Kidney (tissue), 14 donors: ENCODE results near the gene CCL13. TPM values are rescaled to one million over a fixed set of nuclear protein-coding genes. Genes with fewer than 3 reads are reported as not detected.

Experiments used
- DNase-seq, 5 donors: peaks; one replicate each; pipeline ENCODE4 v3.0.0-alpha.2; 2013 to 2020
- FAIRE-seq: peaks from 2 replicates; lab custom pipeline; 2012; peaks lifted over from hg19 to GRCh38; lab: Jason Lieb, UNC
- H3K27ac ChIP-seq, 2 donors: one replicate each; pipeline ENCODE4 v1.7.0; 2013; ENCODE audit warnings: low read depth in 2 of 2, low read length in 2 of 2, inconsistent platforms in 1 of 2
- H3K27me3 ChIP-seq: one replicate; pipeline ENCODE4 v1.7.1; 2013; ENCODE audit warnings: low read length, inconsistent platforms; ENCODE audit not compliant: control insufficient read depth, insufficient read depth
- H3K36me3 ChIP-seq, 3 donors: one replicate each; pipeline versions ENCODE4 v1.7.0 to v1.7.1; 2013; ENCODE audit warnings: low read length in 3 of 3, control low read depth in 1 of 3, inconsistent platforms in 1 of 3; ENCODE audit not compliant: insufficient read depth in 3 of 3, control insufficient read depth in 2 of 3
- H3K4me1 ChIP-seq, 3 donors: one replicate each; pipeline versions ENCODE4 v1.7.0 to v1.7.1; 2013; ENCODE audit warnings: low read length in 3 of 3, inconsistent platforms in 1 of 3, low read depth in 1 of 3; ENCODE audit not compliant: control insufficient read depth in 2 of 3, insufficient read depth in 2 of 3
- H3K4me3 ChIP-seq, 3 donors: one replicate each; pipeline versions ENCODE4 v1.7.0 to v1.8.1; 2013; ENCODE audit warnings: low read length in 3 of 3, control low read depth in 1 of 3, inconsistent platforms in 1 of 3
- H3K9ac ChIP-seq, 3 donors: one replicate each; pipeline versions ENCODE4 v1.7.0 to v1.7.1; 2013; ENCODE audit warnings: low read length in 3 of 3, control low read depth in 1 of 3, inconsistent platforms in 1 of 3
- H3K9me3 ChIP-seq, 3 donors: one replicate each; pipeline versions ENCODE4 v1.7.0 to v1.7.1; 2013; ENCODE audit warnings: low read length in 3 of 3, control low read depth in 1 of 3, inconsistent platforms in 1 of 3; ENCODE audit not compliant: control insufficient read depth in 2 of 3, insufficient read depth in 1 of 3
- CTCF ChIP-seq: IDR thresholded peaks from 3 replicates; pipeline ENCODE4 v1.5.1; 2012; ENCODE audit warnings: mild to moderate bottlenecking, moderate library complexity, borderline replicate concordance; ENCODE audit not compliant: insufficient read depth; ENCODE audit errors: extremely low read depth
- intact Hi-C: fragments of 100-400 bp; cut with DNase I; formaldehyde crosslinking; loops from one replicate; pipeline ENCODE4 v1.11.1; 2022
- polyA plus RNA-seq: library from polyadenylated mRNA; stranded (reverse); fragments of 350-450 nt; fragmentation: Illumina TruSeq; extraction: RNeasy Lipid Tissue Mini Kit (QIAGEN cat#74804); gene quantifications from one replicate; pipeline ENCODE4 v1.2.3, GENCODE V29; 2014; ENCODE audit warnings: low read depth, low replicate concordance; ENCODE audit not compliant: insufficient read depth
- total RNA-seq: library from RNA; stranded (reverse); fragmentation: NEBNext Ultra II Directional; extraction: Animal tissue kit (Norgen Biotek cat#: 25700); gene quantifications from one replicate; pipeline ENCODE4 v1.2.1, GENCODE V29; 2021
- donor health status: control.
- donor health status: control.
- donor health status: control.
- donor health status: control.
- donor health status: control.
- donor health status: DM: yes; HTN: yes; CAD: no.
- donor health status: Normal renal cell carcinoma (clear cell type).

CCL13 gene
- total and polyA plus RNA-seq, 2 donors from 2014 or later: 1.1 TPM; not detected in 1

DNA sequence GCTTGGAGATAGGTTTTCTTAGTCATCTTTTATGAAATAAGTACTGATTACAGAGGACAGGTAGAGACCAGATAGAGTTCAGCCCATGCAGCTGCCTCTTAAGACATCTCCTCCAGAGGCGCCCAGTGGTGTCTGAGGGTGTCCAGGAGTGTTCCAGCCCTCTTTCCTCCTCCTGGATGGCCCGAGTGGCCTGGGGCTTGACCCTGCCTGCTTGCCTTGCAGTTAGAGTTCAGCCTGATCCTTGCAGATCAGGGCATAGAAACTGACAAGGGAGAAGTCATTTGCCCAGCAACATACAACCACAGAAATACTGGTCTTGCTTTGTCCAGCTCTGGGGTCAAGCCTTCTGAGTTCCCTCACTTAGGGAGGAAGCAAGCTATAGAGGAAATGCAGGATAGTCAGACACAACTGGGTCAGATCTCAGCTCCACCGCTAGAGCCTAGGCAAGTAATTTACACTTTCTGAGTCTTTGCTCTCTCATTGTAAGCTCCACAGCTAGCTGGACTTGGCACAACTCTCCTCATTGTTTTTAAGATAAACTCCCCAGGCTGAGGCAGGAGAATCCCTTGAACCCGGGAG lies 10.3 kb downstream of the CCL13 start:
- DNase-seq (no peak), FAIRE-seq (no peak)
- Histone ChIP-seq H3K27me3 (no peaks in the 10 kb centered on the region), H3K4me3 (no peak overlapping the region), H3K4me1 (no peaks in the 10 kb centered on the region), H3K27ac (no peak overlapping the region), H3K9ac (no peak overlapping the region), H3K36me3 (no peaks in the 10 kb centered on the region), H3K9me3 (no peaks in the 10 kb centered on the region)
- intact Hi-C loops: no loop called here
- TF ChIP-seq CTCF: no peak

GRCh38 chr17:34367486-34368195 lies 11.4 kb downstream of the CCL13 start:
- intact Hi-C loops: no loop called here
- H3K4me3 ChIP-seq: no peak overlapping the region
- no peaks in the 10 kb centered on the region for H3K9me3 ChIP-seq
- no peak for TF ChIP-seq CTCF
- H3K27ac ChIP-seq: no peak overlapping the region
- H3K36me3 ChIP-seq: no peaks in the 10 kb centered on the region
- no peaks in the 10 kb centered on the region for H3K27me3 ChIP-seq
- H3K9ac ChIP-seq: no peak overlapping the region
- FAIRE-seq: no peak
- no peaks in the 10 kb centered on the region for H3K4me1 ChIP-seq
- no peak for DNase-seq

DNA sequence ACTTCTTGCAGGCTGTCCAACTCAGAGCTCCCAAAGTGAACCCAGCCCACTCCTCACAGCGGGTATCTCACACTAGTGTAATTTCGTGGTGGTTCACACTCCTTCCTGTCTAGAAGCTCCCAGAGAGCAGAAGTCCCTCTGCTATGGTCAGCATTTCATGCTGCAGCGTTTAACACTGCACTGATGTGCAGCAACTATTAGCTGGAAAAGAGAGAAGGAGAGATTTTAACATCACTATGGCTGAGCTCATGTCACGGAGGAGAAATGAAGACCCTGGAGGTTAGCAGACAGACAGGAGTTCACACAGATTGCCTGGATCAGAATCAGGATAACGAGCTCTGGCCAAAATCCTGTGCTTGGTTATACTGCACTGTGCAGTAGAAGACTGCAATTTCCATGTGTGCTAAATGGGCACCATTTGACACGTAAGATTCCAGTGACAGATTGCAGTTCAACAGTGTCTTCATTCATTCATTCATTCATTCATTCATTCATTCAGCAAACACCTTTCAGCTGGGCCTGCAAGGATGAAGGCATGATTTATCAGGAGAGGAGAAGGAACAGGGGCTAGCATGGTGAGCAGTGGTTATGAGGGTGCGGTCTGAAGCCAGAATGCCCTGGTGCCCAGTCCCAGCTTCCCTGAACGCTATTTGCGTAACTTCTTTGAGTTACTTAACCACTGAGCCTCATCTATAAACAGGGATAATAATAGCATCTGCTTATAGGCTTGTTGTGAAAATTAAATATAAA lies 12.1 kb downstream of the CCL13 start:
- Histone ChIP-seq H3K27ac (no peak overlapping the region), H3K9ac (no peak overlapping the region), H3K27me3 (no peaks in the 10 kb centered on the region), H3K4me1 (no peaks in the 10 kb centered on the region), H3K4me3 (no peak overlapping the region), H3K9me3 (no peaks in the 10 kb centered on the region), H3K36me3 (no peaks in the 10 kb centered on the region)
- intact Hi-C loops: no loop called here
- FAIRE-seq (no peak), DNase-seq (no peak)
- TF ChIP-seq CTCF: no peak
